ENCODE results near the gene SMAGP. TPM values are rescaled to one million over a fixed set of nuclear protein-coding genes. Genes with fewer than 3 reads are reported as not detected.

Gene SMAGP
- total RNA-seq, 1 donor: 5.2 TPM

DNA sequence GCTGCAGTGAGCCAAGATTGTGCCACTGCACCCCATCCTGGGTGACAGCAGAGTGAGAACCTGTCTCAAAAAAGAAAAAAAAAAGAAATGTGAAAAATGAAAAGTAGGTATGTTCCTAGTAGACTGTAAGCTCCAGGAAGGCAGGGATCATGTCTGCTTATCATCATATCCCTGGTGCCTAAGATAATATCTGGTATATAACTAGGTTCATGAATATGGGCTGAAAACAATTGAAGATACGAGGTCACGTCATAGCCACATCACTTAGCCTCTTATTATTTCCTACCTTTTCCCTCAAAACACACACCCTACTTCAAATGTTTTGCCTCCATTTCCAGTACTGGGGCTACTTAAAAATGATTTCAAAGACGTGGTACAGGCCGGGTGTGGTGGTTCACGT, 55.3 kb downstream of the SMAGP start:
- no peak for DNase-seq (ENCODE audit: low read depth)
- TF ChIP-seq, protein P1, sequence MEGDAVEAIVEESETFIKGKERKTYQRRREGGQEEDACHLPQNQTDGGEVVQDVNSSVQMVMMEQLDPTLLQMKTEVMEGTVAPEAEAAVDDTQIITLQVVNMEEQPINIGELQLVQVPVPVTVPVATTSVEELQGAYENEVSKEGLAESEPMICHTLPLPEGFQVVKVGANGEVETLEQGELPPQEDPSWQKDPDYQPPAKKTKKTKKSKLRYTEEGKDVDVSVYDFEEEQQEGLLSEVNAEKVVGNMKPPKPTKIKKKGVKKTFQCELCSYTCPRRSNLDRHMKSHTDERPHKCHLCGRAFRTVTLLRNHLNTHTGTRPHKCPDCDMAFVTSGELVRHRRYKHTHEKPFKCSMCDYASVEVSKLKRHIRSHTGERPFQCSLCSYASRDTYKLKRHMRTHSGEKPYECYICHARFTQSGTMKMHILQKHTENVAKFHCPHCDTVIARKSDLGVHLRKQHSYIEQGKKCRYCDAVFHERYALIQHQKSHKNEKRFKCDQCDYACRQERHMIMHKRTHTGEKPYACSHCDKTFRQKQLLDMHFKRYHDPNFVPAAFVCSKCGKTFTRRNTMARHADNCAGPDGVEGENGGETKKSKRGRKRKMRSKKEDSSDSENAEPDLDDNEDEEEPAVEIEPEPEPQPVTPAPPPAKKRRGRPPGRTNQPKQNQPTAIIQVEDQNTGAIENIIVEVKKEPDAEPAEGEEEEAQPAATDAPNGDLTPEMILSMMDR (IDR thresholded peaks at IDR 0.05; ENCODE audit: insufficient read depth, low read depth, low read length): no peak
- H3K4me3 ChIP-seq (ENCODE audit: low read depth, low read length): no peak overlapping the region

DNA sequence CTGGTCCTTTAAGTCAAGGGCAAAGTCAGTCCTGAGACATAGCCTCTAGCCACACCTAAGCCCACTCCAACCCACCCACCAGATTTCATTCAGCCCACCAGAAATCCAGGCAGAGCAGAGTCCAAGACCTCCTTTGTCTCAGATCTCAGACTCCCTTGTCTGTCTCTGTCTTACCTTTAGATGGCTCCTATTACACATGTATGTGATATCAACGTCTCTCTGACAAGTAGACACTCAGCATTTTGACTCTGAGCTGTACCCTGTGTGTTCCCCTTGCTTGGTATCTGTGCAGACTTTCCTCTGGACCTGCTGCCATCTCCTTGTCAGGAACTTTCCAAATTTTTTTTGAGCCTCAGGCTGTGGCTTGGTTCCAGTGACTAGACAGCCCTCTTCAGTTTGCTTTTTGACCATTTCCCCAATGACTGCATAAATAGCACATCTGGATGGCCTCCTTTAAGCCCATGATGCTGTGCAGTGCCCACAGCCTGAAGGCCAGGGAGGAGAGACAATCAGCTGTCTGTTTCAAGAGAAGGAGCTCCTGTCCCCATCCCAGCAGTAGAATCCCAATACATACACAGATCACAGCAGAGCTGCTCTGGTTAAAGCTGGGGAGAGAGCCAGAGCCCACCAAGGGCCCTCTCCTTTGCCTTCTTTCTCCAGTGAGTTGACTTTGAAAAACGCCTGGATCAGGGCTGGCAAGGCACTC, 59.4 kb downstream of the SMAGP start:
- no peak overlapping the region for H3K4me3 ChIP-seq (ENCODE audit: low read depth, low read length)
- no peak for DNase-seq (ENCODE audit: low read depth)
- TF ChIP-seq, protein P1 (IDR thresholded peaks at IDR 0.05; ENCODE audit: insufficient read depth, low read depth, low read length): no peak

DNA sequence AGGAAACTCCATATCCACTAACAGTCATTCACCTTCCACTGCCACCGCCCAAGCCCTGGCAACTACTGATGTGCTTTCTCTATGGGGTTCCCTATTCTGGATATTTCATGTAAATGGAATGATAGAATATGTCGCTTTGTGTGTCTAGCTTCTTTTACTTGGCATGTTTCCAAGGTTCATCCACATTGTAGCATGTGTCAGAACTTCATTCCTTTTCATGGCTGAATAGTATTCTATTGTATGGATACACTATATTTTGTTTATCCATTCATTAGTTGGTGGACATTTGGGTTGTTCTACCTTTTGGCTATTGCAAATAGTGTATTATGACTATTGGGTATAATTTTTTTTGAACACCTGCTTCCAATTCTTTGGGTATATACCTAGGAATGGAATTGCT, 61.0 kb downstream of the SMAGP start:
- TF ChIP-seq, protein P1 (IDR thresholded peaks at IDR 0.05; ENCODE audit: insufficient read depth, low read depth, low read length): no peak
- DNase-seq (ENCODE audit: low read depth): no peak
- H3K4me3 ChIP-seq (ENCODE audit: low read depth, low read length): no peak overlapping the region

DNA sequence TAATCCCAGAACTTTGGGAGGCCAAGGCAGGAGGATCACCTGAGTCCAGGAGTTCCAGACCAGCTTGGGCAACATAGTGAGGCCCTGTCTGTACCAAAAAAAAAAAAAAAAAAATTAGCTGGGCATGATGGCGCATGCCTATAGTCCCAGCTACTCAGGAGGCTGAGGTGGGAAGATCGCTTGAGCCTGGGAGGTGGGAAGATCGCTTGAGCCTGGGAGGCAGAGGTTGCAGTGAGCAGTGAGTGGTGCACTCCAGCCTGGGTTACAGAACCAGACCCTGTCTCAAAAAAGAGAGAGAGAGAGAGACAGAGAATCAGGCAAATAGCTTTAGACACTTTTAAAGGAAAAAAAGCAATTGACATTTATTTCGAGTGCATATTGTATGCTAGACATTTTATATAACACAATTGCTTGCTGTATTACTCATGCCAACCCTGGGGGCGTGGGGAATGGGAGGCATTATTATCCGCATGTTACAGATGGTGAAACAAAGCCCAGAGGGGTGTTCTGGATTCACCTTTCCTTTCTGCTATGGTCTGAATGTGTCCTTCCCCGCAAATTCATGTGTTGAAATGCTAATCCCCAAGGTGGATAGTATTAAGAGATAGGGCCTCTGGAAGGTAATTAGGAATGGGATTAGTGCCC, 62.1 kb downstream of the SMAGP start:
- TF ChIP-seq, protein P1 (IDR thresholded peaks at IDR 0.05; ENCODE audit: insufficient read depth, low read depth, low read length): no peak
- H3K4me3 ChIP-seq (ENCODE audit: low read depth, low read length): no peak overlapping the region
- DNase-seq (ENCODE audit: low read depth): no peak

DNA sequence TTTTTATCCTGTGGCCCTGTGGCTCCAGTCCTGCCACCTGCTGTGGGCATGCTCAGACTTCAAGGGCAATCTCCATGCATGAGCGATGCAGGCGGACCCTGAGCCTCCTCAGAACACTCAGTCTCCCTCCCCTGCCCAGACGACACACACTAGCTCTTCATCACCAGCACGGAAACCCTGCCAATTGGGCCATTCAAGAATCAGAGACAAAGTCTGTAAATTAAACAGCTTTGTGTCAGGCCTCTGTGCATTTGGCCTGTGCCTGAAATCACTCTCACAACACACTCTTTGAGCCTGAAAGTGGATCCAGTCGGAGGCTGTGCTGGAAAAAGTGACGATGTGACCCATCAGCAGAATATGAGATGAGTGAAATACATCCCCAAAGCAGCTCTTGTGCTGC, 64.9 kb downstream of the SMAGP start:
- no peak overlapping the region for H3K4me3 ChIP-seq (ENCODE audit: low read depth, low read length)
- no peak for DNase-seq (ENCODE audit: low read depth)
- TF ChIP-seq, protein P1 (IDR thresholded peaks at IDR 0.05; ENCODE audit: insufficient read depth, low read depth, low read length): no peak

DNA sequence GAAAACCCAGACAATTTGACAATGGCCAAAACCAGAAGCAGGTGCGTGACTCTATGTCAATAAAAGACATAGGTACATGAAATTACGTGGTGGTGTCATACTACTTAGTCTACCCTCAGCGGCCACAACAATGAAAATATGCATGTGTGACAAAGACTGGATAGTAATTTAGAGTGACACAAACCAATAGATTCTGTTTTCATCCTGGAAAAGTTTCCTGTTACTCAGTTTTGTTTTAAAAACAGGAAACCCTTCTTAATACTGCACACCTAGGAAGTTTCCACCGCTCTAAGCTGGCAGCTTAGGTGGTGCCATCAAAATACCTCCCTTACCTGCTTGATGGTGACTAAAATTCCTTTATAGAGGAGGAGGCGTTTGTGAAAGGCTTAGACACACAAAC, 67.5 kb downstream of the SMAGP start:
- TF ChIP-seq, protein P1 (IDR thresholded peaks at IDR 0.05; ENCODE audit: insufficient read depth, low read depth, low read length): no peak
- no peak for DNase-seq (ENCODE audit: low read depth)
- no peak overlapping the region for H3K4me3 ChIP-seq (ENCODE audit: low read depth, low read length)

All from fibroblast of villous mesenchyme (primary cell).